ENCODE data around the gene VAV3.
A peak's percentile ranks its signal among the peaks of the same experiment; 100 is the strongest.

The VAV3 gene

GRCh38 chr1:107833061-107833460 is 131.9 kb downstream of the VAV3 start:
- no peak for DNase-seq

- no peak for DNase-seq
Measured at GRCh38 chr1:107831921-107832320, 133.1 kb downstream of the VAV3 start.

GRCh38 chr1:107830526-107830925 is 134.5 kb downstream of the VAV3 start:
- DNase-seq, result no peak

GRCh38 chr1:107830075-107830474 is 134.9 kb downstream of the VAV3 start:
- no peak for DNase-seq

GRCh38 chr1:107829036-107829770 is 135.8 kb downstream of the VAV3 start:
- DNase-seq, result peak in 2 of 3 donors; percentile 41 to 47

- DNase-seq, result no peak
Measured at GRCh38 chr1:107824946-107825345, 140.0 kb downstream of the VAV3 start.

GRCh38 chr1:107821340-107821739 is 143.6 kb downstream of the VAV3 start:
- peak; percentile 38 to 82 (median 64) for DNase-seq

GRCh38 chr1:107820801-107821200 is 144.2 kb downstream of the VAV3 start:
- peak in 2 of 3 donors; percentile 54 to 80 for DNase-seq

GRCh38 chr1:107817935-107818334 is 147.0 kb downstream of the VAV3 start:
- DNase-seq, result no peak

GRCh38 chr1:107817206-107817605 is 147.8 kb downstream of the VAV3 start:
- DNase-seq, result no peak

GRCh38 chr1:107810291-107810951 is 154.6 kb downstream of the VAV3 start:
- peak; percentile 42 to 76 (median 72) for DNase-seq

- DNase-seq, result no peak
Measured at GRCh38 chr1:107807855-107808254, 157.1 kb downstream of the VAV3 start.

- DNase-seq, result no peak
Measured at GRCh38 chr1:107807405-107807804, 157.6 kb downstream of the VAV3 start.

- no peak for DNase-seq
Measured at GRCh38 chr1:107806902-107807301, 158.1 kb downstream of the VAV3 start.

- DNase-seq, result no peak
Measured at GRCh38 chr1:107804741-107805140, 160.2 kb downstream of the VAV3 start.

GRCh38 chr1:107804134-107804533 is 160.8 kb downstream of the VAV3 start:
- DNase-seq, result no peak

GRCh38 chr1:107803579-107803978 is 161.4 kb downstream of the VAV3 start:
- DNase-seq, result no peak

- no peak for DNase-seq
Measured at GRCh38 chr1:107802654-107803053, 162.3 kb downstream of the VAV3 start.

GRCh38 chr1:107795994-107796393 is 169.0 kb downstream of the VAV3 start:
- no peak for DNase-seq

- no peak for DNase-seq
Measured at GRCh38 chr1:107795441-107795840, 169.5 kb downstream of the VAV3 start.

- no peak for DNase-seq
Measured at GRCh38 chr1:107794571-107794970, 170.4 kb downstream of the VAV3 start.

- no peak for DNase-seq
Measured at GRCh38 chr1:107793896-107794453, 171.0 kb downstream of the VAV3 start.

GRCh38 chr1:107791348-107791747 is 173.6 kb downstream of the VAV3 start:
- no peak for DNase-seq

Measured in suppressor macrophage treated with lipopolysaccharide for 1 hour (primary cell).